ENCODE data around the gene CBX1.
A peak's percentile ranks its signal among the peaks of the same experiment; 100 is the strongest.

CBX1 gene

DNA sequence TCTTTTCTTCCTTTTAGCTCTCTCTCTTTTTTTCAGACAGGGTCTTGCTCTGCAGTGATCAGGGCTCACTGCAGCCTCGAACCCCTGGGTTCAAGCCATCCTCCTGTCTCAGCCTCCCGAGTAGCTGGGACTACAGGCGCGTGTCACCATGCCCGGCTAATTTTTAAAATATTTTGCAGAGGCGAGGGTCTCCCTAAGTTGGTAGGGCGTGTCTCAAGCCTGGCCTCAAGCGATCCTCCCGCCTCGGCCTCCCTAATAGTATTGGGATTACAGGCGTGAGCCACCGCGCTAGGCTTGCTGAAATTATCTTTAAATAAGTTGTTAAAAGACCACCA lies 5.5 kb upstream of the CBX1 start:
- H3K9me3 ChIP-seq (replicated peaks; ENCODE audit: insufficient read depth, low read length) = no peaks in the 10 kb centered on the region
- no peaks in the 10 kb centered on the region for H3K36me3 ChIP-seq (replicated peaks; ENCODE audit: insufficient read depth, low read length)
- peak overlapping the region; percentile 79; the same call in 1 of the 2 replicates for H3K9ac ChIP-seq (ENCODE audit: low read length)
- peak overlapping the region; percentile 83 for H3K4me3 ChIP-seq (ENCODE audit: low read length)
- no peaks in the 10 kb centered on the region; the same call in 1 of the 2 replicates for H4K20me1 ChIP-seq (ENCODE audit: insufficient read depth, low read length)
- no peak for DNase-seq
- H3K79me2 ChIP-seq (ENCODE audit: low read length) = peaks cover 38% of the 10 kb centered on the region
- no peaks in the 10 kb centered on the region for H3K27me3 ChIP-seq (replicated peaks; ENCODE audit: insufficient read depth, low read length)
- H3K9me2 ChIP-seq (replicated peaks; ENCODE audit: insufficient read depth, low read length) = no peaks in the 10 kb centered on the region
- peaks cover 5% of the 10 kb centered on the region; the same call in 1 of the 2 replicates for H3K4me1 ChIP-seq (ENCODE audit: low read length)
- H2AFZ ChIP-seq (ENCODE audit: low read length) = peak overlapping the region; percentile 81
- peaks cover 22% of the 10 kb centered on the region for H3F3A ChIP-seq (ENCODE audit: insufficient read depth, low read length)
- TF ChIP-seq EZH2phosphoT487 (IDR thresholded peaks at IDR 0.05; ENCODE audit: low read length) = no peak
- TF ChIP-seq, protein P1, sequence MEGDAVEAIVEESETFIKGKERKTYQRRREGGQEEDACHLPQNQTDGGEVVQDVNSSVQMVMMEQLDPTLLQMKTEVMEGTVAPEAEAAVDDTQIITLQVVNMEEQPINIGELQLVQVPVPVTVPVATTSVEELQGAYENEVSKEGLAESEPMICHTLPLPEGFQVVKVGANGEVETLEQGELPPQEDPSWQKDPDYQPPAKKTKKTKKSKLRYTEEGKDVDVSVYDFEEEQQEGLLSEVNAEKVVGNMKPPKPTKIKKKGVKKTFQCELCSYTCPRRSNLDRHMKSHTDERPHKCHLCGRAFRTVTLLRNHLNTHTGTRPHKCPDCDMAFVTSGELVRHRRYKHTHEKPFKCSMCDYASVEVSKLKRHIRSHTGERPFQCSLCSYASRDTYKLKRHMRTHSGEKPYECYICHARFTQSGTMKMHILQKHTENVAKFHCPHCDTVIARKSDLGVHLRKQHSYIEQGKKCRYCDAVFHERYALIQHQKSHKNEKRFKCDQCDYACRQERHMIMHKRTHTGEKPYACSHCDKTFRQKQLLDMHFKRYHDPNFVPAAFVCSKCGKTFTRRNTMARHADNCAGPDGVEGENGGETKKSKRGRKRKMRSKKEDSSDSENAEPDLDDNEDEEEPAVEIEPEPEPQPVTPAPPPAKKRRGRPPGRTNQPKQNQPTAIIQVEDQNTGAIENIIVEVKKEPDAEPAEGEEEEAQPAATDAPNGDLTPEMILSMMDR (IDR thresholded peaks at IDR 0.05; ENCODE audit: low read length) = no peak
- no peak for TF ChIP-seq EZH2 (optimal IDR thresholded peaks at IDR 0.05; ENCODE audit: low read depth, low read length)
- H3K4me2 ChIP-seq (ENCODE audit: low read depth, low read length) = peak overlapping the region; percentile 79
- H3K27ac ChIP-seq (ENCODE audit: low read length) = no peak overlapping the region; the same call in 1 of the 2 replicates

- H3K27ac ChIP-seq (ENCODE audit: low read length) = no peak overlapping the region
- no peaks in the 10 kb centered on the region for H3K36me3 ChIP-seq (replicated peaks; ENCODE audit: insufficient read depth, low read length)
- no peak for TF ChIP-seq EZH2 (optimal IDR thresholded peaks at IDR 0.05; ENCODE audit: low read depth, low read length)
- TF ChIP-seq EZH2phosphoT487 (IDR thresholded peaks at IDR 0.05; ENCODE audit: low read length) = no peak
- TF ChIP-seq, protein P1 (IDR thresholded peaks at IDR 0.05; ENCODE audit: low read length) = no peak
- no peaks in the 10 kb centered on the region for H4K20me1 ChIP-seq (ENCODE audit: insufficient read depth, low read length)
- no peak overlapping the region for H3K4me2 ChIP-seq (ENCODE audit: low read depth, low read length)
- H3K9ac ChIP-seq (ENCODE audit: low read length) = no peak overlapping the region
- H3F3A ChIP-seq (ENCODE audit: insufficient read depth, low read length) = peaks cover 36% of the 10 kb centered on the region
- H3K4me1 ChIP-seq (ENCODE audit: low read length) = peaks cover 11% of the 10 kb centered on the region
- H3K9me2 ChIP-seq (replicated peaks; ENCODE audit: insufficient read depth, low read length) = no peaks in the 10 kb centered on the region
- DNase-seq = no peak
- H3K9me3 ChIP-seq (replicated peaks; ENCODE audit: insufficient read depth, low read length) = no peaks in the 10 kb centered on the region
- peaks cover 34% of the 10 kb centered on the region for H3K79me2 ChIP-seq (ENCODE audit: low read length)
- H2AFZ ChIP-seq (ENCODE audit: low read length) = no peak overlapping the region
- H3K4me3 ChIP-seq (ENCODE audit: low read length) = no peak overlapping the region
- H3K27me3 ChIP-seq (replicated peaks; ENCODE audit: insufficient read depth, low read length) = no peaks in the 10 kb centered on the region
Observed at GRCh38 chr17:48104440-48104839, 3.2 kb upstream of the CBX1 start.

DNA sequence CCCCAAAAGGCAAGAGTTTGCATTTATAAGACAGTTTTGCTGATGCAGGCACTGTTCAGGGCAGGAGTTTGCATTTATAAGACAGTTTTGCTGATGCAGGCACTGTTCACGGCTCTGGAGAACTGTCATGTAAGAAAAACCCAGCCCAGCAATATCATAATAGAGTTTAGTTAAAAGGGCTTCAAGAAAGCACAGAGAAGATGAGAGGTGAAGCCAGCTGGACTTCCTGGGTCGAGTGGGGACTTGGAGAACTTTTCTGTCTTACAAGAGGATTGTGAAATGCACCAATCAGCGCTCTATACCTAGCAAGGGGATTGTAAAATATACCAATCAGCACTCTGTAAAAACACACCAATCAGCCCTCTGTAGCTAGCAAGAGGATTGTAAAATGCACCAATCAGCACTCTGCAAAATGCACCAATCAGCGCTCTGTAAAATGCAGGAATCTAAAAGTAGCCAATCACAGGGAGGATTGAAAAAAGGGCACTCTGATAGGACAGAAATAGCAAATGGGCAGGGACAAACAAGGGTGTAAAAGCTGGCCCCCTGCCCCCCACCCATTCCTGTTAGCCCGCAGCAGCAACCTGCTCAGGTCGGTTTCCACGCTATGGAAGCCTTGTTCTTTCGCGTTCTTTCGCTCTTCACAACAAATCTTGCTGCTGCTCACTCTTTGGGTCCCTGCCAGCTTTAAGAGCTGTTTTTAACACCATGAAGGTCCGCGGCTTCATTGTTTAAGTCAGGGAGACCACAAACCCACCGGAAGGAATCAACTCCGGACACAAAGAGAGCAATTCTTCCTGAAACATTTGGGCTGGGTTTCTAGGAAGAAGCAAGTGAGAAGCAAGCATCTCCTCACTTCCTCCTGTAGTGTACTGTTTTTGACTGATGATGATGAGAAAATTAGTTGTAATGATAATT lies 1.8 kb upstream of the CBX1 start:
- H4K20me1 ChIP-seq (ENCODE audit: insufficient read depth, low read length) = no peaks in the 10 kb centered on the region
- H3K27ac ChIP-seq (ENCODE audit: low read length) = peak overlapping the region; percentile 73; the same call in 1 of the 2 replicates
- TF ChIP-seq EZH2 (optimal IDR thresholded peaks at IDR 0.05; ENCODE audit: low read depth, low read length) = no peak
- no peak for TF ChIP-seq EZH2phosphoT487 (IDR thresholded peaks at IDR 0.05; ENCODE audit: low read length)
- TF ChIP-seq, protein P1 (IDR thresholded peaks at IDR 0.05; ENCODE audit: low read length) = no peak
- peaks cover 31% of the 10 kb centered on the region for H3F3A ChIP-seq (ENCODE audit: insufficient read depth, low read length)
- H3K27me3 ChIP-seq (replicated peaks; ENCODE audit: insufficient read depth, low read length) = no peaks in the 10 kb centered on the region
- H3K4me2 ChIP-seq (ENCODE audit: low read depth, low read length) = peak overlapping the region; percentile 96; the same call in 1 of the 2 replicates
- 0 out of 2 replicates have a peak overlapping the region, but pooled peaks have one; percentile 96 for H3K4me3 ChIP-seq (ENCODE audit: low read length)
- H3K79me2 ChIP-seq (ENCODE audit: low read length) = peaks cover 34% of the 10 kb centered on the region
- H3K4me1 ChIP-seq (ENCODE audit: low read length) = peaks cover 9% of the 10 kb centered on the region
- no peaks in the 10 kb centered on the region for H3K36me3 ChIP-seq (replicated peaks; ENCODE audit: insufficient read depth, low read length)
- H2AFZ ChIP-seq (ENCODE audit: low read length) = peak overlapping the region; percentile 41; the same call in 1 of the 2 replicates
- H3K9me2 ChIP-seq (replicated peaks; ENCODE audit: insufficient read depth, low read length) = no peaks in the 10 kb centered on the region
- peak; percentile 68 for DNase-seq
- H3K9me3 ChIP-seq (replicated peaks; ENCODE audit: insufficient read depth, low read length) = no peaks in the 10 kb centered on the region
- no peak overlapping the region for H3K9ac ChIP-seq (ENCODE audit: low read length)
